CD4-positive, alpha-beta T cell treated with Interleukin-17A for 4 hours (primary cell): ENCODE results near the gene SH2D6.
"Not testable (repeated sequence)": the region's sequence is repeated elsewhere in the genome, so short reads cannot be mapped to it uniquely, and the experiment has no call there.

Experiments
- DNase-seq: peaks from one replicate; pipeline ENCODE4 v3.0.0-alpha.2; 2020; ENCODE audit warnings: mixed read lengths

SH2D6 gene

DNA sequence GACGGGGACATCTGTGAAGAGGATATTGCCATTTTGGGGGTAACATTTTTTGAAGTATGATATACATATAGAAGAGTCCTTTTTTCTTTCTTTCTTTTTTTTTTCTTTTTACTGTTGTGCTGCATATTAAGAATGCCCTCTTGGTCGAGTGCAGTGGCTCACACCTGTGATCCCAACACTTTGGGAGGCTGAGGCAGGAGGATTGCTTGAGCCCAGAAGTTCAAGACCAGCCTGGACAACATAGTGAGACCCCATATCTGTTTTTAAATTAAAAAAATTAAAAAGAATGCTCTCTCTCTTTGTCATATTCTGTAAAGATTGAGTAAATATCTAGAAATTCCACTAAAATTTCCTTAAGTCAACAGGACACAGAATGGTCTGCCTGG, 3.6 kb downstream of the SH2D6 start:
- no peak for DNase-seq

DNA sequence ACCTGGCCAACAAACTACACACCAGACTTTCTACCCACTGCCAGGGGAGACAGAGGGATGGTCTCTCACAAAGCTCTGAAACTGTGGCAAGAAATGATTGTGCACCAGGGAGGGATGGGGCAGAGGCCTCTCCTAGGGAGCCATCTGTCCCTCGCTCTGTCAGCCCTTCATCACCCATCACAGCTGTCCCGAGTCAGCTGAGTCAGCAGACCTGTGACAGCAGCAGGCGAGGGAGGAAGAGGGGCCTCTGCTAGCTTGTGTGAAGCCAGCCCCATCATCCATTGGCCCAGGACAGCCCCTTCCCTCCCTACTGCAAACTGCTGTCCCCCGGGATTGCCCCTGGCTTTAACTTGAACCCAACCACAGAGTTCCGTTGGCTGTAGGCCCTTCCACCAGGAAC, 5.0 kb downstream of the SH2D6 start:
- no peak for DNase-seq

DNA sequence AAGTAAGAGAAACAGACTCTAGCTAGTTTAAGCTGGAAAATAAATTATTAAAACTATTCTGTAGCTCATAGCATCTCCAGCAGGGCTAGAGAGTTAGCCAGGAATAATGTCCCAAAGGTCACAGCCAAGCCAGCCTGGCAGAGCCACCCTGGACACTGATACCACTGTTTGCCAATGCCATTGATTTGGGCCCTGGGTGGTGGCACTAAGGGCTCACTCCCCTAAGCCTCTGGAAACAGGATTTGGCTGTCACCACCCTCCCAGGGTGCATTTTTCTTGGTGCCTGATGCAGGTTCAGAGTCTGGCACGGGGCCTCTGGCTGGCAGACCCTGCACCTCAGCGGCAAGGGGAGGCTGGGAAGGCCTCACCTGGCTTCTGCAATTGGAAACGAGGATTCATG, 7.1 kb downstream of the SH2D6 start:
- no peak for DNase-seq

DNA sequence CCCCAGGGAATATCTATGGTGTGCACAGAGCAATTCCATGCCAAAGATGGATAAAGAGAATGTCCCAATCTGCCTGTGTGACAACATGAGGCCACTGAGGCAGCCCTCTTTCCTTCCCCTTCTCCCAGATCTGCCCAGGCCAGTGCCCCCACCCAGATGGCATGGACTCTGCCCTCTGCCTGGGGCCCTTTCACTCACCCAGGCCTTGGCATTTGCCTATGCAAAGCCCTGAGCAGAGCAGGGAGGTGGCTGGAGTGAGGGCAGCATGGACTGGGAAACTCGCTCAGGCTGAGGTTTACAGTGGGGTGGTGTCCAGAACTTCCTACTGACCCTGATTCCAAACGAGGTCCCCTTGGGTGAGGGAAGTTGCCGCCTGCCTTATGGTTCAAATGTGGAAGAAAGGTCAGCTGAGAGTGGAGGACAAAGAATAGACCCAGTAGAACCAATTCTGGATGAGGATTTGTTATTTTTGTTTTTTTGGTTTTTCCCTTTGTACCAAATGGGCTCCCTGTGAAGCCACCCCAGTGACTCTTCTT, 8.9 kb downstream of the SH2D6 start:
- DNase-seq, result no peak

DNA sequence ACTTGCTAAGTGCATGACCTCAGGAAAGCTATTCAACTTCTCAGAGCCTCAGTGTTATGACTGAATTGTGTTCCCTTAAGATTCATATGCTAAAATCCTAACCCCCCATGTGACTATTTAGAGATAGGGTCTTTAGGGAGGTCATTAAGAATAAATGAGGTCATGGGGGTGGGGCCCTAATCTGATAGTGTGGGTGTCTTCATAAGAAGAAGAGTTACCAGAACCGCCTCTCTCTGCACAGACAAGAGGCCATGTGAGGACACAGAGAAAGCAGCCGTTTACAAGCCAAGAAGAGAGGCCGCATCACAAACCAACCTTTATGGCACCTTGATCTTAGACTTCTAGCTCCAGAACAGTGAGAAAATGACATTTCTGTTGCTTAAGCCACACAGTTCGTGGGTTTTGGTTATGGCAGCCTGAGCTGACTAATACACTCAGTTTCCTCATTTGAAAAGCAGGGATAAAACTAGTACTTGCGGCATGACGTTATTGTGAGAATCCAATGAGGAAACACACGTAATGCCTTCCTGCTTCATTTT, 9.9 kb downstream of the SH2D6 start:
- DNase-seq, result no peak

DNA sequence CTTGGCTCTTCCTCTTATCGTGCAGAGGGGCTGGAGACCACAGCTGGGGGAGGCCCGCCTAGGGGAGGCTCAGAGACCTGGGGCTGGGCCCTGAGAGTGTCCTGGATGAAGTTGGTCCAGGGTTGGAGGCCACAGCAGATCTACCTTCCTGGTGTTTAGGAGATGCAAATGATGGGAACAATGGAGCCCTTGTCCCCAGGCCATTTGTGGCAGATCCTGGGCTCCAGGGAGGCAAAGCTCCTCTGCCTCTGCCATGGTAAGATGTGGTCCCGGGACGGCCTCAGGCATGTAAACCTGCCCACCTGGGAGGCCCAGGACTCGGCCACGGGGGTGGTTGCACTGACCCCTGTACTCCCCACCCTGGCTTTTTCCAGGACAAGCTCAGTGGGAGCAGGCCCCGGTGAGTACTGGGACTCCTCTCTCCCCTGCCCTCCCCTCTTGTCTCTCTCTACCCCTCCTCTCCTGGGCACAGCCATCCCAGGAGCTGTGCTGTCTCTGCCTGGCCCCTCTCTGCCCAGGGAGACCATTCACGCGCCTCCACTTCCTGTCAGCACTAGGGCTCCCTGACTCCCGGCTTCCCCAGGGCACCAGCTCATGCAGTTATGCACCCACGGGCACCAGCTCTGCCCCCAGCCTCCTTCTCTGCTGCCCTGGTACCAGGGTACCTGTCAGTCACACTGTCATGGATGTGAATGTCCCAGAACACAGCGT, 10.9 kb downstream of the SH2D6 start:
- no peak for DNase-seq

DNA sequence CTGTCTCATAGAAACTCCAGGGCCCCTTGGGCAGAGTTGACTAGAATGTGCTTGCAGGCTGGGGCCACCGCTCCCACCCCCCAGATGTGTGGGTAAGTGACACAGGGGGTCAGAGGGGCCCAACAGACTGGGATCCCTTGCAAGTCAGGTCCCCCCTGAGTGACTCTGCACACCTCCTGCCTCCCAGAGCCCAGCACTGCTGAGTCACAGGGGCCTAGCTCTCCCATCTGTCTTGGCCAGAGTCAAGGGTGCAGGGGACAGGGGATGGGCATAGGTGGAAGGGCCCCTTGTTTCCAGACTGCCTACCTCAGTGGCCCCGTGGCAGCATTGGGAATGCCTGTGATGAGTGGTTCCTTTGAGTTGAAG, 11.4 kb downstream of the SH2D6 start:
- DNase-seq, result no peak

DNA sequence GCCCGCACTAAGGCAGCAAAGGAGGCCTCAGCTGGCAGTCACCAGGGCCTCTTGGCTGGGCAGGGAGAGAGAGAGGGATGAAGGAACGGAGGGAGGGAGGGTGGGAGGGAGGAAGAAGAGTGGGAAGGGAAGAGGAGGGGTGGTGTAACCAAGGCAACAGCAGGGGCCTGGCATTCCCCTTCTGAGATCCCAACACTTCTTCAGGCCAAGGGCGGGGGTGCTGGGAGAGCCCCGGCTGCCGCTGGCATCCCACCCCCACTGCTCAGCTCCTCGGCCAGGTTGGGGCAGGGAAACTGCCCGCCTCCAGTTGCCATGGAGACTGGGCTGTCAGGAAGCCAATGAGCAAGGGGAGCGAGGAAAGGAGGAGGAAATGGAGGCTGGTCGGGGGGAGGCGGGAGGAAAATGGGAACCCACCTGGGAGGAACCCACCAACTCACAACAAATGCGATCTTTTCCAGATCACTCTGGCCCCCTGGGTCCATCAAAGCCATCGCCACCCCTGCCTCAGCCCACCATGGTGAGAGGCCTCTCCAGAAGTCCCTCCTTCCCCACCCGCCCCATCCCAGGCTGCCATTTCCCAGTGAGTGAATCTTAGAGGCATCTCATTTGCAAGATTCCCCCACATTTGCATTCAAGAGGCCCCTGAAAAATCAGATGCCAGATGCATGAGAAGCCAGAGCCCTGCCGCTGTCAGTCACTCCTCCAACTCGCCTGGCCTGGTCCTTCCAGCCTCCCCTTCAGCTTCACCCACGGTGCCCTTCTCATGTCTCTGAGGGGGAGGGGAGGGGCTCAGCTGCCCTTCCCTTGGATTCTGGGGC, 12.4 kb downstream of the SH2D6 start:
- DNase-seq, result no peak

DNA sequence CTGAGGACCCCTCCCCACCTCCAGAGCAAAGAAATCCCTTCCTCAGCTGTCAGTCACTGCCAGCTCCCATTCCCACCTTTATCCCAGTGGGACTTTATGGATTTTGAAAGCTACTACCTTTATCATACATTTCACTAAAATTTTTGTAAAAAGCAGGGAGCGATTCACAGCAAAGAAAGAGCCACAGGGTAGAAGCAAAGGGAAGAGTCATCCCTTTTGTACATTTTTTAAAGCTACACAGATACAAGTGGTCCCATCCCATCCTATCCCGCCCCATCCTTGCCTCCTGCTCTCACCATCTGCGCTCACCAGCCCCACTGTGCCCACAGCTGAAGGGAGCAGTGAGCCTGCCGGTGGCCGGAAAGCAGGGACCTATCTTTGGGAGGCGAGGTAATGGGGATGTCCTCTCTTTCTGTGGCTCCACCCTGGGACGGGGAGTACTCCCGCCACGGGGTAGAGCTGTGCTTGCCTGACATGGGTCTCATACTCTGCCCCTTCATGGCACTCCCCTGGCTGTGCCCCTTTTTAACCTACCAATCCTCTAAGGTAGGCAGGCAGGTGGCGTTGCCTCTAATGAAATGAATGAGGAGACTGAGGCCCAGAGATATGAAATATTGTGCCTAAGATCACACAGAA, 13.2 kb downstream of the SH2D6 start:
- DNase-seq, result no peak

DNA sequence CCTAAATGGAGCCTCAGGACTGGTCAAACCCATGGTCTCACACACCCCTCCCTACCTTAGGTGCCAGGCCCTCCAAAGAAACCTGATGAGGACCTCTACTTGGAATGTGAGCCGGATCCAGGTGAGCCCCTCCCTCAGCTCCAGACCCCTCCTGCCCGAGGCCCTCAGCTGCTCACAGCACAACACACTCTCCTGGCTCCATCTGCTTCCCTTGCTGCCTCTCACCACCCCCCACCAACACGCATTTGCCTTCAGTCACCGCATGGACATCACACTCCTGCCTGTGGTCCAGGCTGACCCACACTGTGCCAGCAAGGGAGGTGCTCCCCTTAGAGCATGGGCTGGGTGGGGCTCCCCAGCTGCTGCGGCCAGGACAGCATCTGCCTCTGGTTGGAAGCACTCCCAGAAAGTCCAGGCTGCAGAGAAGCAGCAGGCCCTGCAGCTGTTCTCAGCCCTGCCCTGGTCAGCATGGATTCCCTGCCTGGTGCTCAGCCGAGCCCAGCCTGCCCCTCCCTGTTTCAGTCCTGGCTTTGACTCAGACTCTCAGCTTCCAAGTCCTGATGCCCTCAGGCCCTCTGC, 15.1 kb downstream of the SH2D6 start:
- no peak for DNase-seq

DNA sequence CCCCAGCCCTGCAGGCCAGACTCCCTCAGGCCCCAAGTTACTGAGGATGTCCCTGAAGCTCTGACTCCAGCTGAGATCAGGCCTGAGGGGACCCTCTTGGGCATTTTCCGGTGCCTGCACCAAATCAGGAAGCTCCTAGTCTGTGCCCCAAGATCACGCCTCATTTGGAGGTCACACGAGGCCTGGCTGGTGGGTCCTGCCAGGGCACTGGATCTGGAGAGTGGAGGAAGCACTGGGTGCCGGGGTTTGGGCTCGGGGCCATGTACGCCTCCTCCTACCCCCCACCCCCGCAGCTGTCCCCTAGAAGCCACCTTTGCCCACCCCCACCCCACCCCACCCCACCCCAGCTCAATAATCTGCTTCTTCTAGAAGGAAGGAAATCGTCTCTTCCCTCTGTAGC, 16.2 kb downstream of the SH2D6 start:
- DNase-seq, result no peak

DNA sequence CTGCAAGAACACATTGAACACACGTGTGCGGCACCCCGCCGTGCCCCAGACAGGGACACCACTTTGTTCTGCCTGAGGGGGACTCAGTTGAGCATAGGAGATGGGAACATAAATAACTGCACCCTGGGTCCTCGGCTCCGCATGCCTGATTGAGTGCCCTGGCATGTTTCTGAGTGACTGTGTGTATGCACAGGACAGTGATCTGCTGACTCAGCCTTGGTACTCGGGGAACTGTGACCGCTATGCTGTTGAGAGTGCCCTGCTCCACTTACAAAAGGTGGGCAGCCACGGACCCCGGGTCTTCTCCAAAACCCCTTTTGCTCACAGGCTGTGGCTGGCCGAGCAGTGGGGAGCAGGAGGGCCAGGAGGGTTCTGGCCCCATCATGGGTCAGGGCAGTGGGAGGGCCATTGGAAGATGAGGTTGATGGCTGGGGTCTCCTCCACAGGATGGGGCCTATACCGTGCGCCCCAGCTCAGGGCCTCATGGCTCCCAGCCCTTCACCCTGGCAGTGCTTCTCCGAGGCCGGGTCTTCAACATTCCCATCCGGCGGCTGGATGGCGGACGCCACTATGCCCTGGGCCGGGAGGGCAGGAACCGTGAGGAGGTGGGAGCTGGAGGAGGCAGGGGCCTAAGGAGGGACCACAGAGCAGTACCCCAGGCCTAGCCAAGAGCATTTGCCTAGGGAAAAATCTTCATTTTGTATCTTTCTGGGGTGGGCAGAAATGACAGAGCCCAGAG, 16.9 kb downstream of the SH2D6 start:
- no peak for DNase-seq

DNA sequence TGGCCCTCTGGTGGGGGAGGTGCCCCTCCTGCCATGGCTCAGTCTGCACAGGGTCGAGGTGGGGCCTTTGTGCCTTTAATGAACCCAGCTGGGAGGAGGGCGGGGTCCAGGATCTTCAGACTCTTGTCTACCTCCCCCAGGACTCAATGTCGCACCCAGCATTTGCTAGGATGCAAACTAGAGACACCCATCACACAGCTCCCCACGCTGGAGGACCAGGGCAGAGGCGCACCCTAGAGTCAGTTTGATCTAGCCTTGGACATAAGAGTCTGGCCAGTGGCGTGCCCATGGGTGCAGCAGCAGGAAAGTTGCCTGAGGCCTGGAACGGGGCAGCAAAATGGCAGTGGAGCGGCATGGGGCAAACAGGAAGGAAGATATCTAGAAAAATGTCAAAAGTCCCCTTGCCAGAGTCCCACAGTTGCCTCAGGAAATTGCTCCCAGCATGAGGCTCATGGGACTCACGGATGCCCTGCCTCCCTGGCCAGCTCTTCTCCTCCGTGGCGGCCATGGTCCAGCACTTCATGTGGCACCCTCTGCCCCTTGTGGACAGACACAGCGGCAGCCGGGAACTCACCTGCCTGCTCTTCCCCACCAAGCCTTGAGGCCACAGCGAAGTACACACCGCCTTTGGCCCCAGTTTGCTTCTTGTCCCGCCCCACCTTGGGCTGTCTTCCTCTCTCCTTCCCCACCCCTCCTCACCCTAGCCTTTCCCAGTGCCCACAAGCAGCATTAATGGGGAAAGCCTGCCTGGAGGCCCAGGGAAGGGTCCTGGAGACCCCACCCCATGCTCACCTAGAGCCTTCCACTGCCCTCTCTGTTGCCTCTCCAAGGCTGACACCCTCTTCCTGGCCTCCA, 17.7 kb downstream of the SH2D6 start:
- no peak for DNase-seq

DNA sequence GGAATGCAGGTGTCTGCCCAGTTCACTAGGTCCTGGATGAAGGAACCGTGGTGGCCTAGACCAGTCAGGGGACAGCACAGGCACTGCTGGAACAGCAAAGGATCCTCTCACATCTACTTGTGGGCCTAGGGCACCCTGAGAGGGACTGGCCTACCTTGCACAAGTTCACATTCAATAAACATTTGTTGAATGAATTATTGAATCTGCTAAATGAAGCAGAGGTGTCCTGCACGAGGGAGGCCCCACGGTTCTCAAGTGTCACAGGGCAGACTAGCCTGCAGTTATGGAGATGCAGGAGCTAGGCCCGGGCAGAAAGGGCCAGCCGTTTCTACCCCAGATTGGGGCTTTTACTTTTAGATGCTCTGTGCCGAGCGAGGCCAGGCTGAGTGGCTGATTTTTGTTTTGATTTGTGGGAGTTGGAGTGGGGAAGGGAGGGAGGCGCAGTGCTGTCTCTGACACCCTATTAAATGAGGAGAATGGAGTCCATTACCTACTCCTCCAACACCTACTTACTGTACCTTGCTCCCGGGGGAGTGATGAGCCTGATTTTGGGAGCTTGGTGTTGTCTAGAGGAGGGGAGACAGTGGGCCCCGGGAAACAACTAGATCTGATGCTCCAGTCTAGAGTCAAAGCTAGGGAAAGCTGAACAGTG, 18.4 kb downstream of the SH2D6 start:
- DNase-seq, result no peak

DNA sequence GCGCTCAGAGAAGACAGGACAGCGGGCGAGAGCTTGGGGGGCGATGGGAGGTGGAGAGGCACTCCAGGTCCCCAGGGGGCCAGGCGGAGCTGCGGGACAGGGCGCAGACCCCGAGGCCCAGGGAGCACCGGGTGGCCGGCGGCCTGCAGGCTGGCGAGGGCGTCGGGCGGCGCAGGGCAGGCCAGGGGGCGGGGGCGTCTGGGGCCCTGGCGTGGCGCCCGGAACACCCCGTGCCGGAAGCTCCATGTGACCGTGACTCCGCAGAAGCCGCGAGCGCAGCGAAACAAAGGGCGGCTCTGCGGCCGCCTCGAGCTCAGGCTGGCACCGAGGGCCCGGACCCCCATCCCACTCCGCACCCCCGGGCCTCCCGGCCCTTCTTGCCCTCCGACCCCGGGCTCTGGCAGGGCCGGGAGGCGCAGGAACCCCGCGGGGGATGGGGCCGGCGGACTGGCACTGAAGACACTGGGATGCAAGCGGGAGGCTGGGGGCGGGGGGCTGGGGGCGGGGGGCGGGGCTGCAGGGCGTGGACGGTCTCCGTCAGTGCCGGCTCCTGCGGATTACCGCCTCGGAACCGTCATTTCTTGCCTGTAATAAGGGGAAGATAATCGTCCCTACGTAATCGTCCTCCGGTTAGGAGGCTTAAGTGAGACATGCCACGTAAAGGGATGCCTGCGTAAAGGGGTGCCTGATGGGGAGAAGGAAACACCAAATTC, 19.1 kb downstream of the SH2D6 start:
- peak; percentile 82 for DNase-seq

DNA sequence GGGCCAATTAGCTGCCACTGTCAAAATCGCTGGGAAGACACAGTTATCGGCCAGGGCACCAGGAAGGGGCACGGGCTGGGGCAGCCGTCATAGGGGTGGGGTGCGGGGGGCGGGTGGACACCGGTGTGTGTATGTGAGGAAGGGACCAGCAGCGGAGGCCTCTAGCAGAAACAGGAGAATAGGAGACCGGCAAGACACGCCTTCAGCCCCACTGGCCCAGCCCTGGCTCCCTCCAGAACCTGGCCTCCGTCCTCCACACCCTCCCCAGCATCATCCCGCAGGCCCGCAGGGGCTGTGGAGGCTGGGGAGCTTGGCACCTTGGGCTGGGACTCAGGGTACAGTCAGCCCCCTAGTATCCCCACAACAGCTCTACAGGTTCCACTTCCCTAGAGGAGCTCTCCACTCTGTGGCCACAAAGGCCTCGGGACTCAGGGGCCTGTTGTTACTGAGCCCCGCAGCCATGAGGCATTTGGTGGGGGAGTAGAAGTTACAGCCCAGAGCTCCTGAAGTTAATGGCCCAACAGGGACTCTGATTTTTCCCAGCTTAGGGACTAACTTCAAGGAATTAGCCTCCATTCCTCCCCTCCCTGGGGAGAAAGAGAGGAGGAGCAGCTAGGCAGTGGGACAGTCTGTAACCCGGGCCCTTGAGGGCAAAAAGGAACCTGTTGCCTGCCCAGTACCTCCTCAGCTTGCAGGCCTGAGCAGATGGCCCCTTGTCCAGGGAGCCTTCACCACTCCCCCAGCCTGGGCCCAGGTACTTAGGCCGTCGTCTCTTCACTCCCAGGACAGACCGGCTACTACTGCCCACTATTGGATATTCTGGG, 19.9 kb downstream of the SH2D6 start:
- DNase-seq, result no peak

DNA sequence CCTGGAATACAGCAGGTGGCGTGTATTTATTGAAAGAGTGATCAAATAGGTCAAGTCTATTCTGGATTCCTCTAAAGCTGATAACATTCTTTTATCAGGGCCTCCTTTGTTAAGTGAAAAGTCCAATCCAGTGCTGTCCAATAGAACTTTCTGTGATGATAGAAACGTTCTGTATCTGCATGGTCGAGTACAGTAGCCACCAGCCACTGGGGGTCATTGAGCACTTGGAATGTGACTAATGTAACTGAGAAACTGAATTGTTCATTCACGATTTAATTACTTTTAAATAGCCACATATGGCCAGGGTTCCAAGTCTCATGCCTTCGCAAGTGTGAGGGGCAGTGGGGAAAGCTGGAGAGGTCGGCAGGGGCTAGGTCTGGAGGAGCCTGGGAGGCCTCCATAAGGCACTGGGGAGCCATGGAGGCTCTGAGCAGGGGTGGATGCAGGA, 20.5 kb downstream of the SH2D6 start:
- no peak for DNase-seq

DNA sequence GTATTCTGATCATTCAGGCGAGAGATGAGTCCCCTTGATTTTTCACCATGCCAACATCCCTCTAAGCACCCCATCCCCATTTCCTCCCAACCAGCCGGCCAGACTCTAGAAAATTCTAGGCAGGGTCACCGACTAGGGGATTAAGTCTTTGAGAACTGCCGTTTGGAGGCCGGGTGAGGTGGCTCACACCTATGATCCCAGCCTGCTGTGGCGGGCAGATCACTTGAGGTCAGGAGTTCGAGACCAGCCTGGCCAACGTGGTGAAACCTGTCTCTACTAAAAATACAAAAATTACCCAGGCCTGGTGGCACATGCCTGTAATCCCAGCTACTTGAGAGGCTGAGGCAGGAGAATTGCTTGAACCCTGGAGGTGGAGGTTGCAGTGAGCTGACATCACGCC, 21.1 kb downstream of the SH2D6 start:
- DNase-seq, result not testable (repeated sequence)

DNA sequence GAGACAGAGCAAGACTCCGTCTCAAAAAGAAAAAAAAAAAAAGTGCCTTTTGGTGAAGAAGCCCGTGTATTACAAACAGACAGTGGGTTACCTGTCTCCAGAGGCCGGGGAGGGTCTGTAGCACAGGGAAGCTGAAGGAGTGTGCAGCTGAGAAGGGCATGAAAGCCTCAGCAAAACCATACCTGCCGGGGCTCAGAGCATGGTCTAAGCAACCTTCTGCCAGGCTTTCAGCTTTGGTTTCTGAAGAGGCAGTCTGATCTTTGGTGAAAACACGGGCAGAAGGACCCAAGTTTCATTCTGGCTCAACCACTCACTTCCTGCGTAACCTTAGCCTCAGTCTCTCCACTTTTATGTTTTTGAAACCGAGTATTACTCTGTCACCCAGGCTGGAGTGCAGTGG, 21.5 kb downstream of the SH2D6 start:
- DNase-seq, result no peak
